ENCODE data around the gene CDK6.

CDK6 gene

DNA sequence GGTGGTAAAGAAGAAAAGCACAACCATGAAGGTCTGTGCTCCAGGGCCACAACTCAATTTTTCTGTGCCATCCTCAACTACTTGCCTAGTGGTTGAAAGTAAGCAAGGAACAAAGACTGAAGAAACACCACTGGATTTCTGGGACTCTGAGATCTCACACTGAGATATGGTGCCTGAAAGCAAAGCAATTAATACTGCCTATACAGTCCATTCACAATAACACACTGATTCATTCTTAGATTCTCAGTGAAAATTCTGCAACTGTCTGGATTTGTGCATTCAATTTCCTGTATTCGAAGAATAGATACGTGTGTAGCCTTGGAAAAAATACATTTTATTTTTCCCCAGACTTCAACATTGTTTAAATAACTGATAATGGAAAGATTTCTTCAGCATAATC, 129.8 kb downstream of the CDK6 start:
- no peak overlapping the region for H3K27ac ChIP-seq
- no peak overlapping the region for H3K4me3 ChIP-seq (ENCODE audit: low read depth, low read length)
- in situ Hi-C loops (cut with HindIII; ENCODE audit: low pct_ligation_motif_present, low sequenced_read_pairs), result no loop called here
- no peaks in the 10 kb centered on the region for H3K27me3 ChIP-seq (replicated peaks)
- TF ChIP-seq, protein P1, sequence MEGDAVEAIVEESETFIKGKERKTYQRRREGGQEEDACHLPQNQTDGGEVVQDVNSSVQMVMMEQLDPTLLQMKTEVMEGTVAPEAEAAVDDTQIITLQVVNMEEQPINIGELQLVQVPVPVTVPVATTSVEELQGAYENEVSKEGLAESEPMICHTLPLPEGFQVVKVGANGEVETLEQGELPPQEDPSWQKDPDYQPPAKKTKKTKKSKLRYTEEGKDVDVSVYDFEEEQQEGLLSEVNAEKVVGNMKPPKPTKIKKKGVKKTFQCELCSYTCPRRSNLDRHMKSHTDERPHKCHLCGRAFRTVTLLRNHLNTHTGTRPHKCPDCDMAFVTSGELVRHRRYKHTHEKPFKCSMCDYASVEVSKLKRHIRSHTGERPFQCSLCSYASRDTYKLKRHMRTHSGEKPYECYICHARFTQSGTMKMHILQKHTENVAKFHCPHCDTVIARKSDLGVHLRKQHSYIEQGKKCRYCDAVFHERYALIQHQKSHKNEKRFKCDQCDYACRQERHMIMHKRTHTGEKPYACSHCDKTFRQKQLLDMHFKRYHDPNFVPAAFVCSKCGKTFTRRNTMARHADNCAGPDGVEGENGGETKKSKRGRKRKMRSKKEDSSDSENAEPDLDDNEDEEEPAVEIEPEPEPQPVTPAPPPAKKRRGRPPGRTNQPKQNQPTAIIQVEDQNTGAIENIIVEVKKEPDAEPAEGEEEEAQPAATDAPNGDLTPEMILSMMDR (IDR thresholded peaks at IDR 0.05; ENCODE audit: low read depth, low read length, missing control alignments), result no peak
- DNase-seq, result no peak
- H3K36me3 ChIP-seq (replicated peaks), result peaks cover 9% of the 10 kb centered on the region

DNA sequence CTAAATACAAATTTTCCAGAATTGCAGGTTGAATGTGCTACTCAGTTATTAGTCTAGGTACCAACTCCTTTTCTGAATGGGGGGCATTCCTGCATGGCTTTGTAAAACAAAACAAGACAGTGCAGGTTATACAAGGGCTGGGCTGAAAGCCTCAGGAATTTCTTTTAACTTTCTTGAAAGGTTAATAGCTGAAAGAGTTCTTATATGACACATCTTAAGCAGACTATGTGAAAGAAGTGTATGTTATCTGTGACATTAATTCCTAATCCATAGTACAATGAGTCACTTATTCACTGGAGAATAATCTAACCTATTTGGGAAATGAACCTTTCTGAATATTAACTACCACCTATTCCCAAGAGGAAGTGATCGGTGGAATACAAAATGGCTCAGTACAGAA, 130.5 kb downstream of the CDK6 start:
- DNase-seq, result no peak
- H3K36me3 ChIP-seq (replicated peaks), result peaks cover 9% of the 10 kb centered on the region
- TF ChIP-seq, protein P1 (IDR thresholded peaks at IDR 0.05; ENCODE audit: low read depth, low read length, missing control alignments), result no peak
- in situ Hi-C loops (cut with HindIII; ENCODE audit: low pct_ligation_motif_present, low sequenced_read_pairs), result no loop called here
- no peak overlapping the region for H3K4me3 ChIP-seq (ENCODE audit: low read depth, low read length)
- no peak overlapping the region for H3K27ac ChIP-seq
- H3K27me3 ChIP-seq (replicated peaks), result no peaks in the 10 kb centered on the region

DNA sequence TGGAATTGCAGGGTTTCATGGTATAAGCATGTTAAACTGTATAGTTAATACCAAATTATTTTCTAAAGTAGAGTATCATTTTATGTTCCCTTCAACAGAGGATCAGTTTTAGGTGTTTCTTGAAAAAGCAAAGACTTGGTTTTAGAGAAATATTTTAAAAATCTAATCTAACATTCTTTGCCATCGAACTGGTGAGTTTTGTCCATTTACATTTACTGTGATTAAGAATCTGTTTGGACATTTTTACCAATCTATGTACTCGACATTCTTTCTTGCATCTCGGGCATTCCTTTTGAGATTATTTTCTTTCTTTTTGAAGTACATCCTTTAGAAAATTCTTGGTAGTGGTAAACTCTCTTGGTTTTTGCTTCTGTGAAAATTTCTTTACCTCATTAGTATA, 131.5 kb downstream of the CDK6 start:
- TF ChIP-seq, protein P1 (IDR thresholded peaks at IDR 0.05; ENCODE audit: low read depth, low read length, missing control alignments), result no peak
- H3K4me3 ChIP-seq (ENCODE audit: low read depth, low read length), result no peak overlapping the region
- in situ Hi-C loops (cut with HindIII; ENCODE audit: low pct_ligation_motif_present, low sequenced_read_pairs), result no loop called here

DNA sequence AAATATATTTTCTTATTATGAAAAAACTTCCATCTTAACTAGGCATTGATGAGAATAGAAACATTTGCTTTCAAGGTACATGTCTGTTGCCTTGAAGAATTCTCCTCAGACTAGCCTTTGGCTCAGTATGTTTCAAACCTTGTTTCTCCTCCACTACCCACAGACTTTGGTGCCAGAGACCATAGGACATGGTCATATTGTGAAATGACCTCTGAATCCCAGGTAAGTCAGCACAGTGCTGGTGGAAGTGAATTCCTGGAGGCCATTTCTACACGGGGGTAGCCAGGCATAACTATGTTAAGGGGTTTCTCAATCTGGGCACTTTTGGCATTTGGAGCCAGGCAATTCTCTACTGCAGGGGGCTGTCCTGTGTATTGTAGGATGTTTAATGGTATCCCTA, 133.8 kb downstream of the CDK6 start:
- in situ Hi-C loops (cut with HindIII; ENCODE audit: low pct_ligation_motif_present, low sequenced_read_pairs), result no loop called here
- Histone ChIP-seq H3K36me3 (replicated peaks) (peaks cover 6% of the 10 kb centered on the region), H3K27me3 (replicated peaks) (no peaks in the 10 kb centered on the region), H3K27ac (no peak overlapping the region), H3K4me3 (ENCODE audit: low read depth, low read length) (no peak overlapping the region)
- TF ChIP-seq, protein P1 (IDR thresholded peaks at IDR 0.05; ENCODE audit: low read depth, low read length, missing control alignments), result no peak
- DNase-seq, result no peak

More for the DNA sequence above, 131.5 kb downstream of the CDK6 start:
- H3K27me3 ChIP-seq (replicated peaks), result no peaks in the 10 kb centered on the region
- DNase-seq, result no peak
- no peak overlapping the region for H3K27ac ChIP-seq
- H3K36me3 ChIP-seq (replicated peaks), result peaks cover 6% of the 10 kb centered on the region

DNA sequence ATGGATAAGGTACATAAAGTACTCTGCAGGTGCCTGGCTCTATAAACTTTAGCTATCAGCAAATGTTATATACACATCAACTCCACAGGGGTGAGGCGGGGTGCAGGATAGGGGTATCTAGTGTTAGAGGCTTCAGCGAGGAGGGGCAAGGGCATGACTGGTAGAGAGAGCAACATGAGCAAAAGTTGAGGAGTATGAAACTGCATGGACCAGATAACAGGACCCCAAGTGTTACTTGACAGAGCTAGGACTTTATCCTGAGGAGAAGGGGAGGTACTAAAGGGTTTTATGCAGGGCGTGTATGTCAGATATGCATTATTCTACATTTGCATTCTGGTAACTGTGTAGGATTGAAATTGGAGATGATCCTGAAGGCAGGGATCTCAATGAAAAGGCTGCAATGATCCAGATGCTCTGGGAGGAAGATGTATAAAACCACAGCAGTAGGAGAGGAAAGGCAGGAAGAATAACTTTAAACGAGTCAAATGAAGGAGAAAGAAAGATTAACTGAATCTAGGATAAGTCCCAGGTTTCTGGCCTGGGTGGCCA, 136.3 kb downstream of the CDK6 start:
- Histone ChIP-seq H3K36me3 (replicated peaks) (no peaks in the 10 kb centered on the region), H3K27me3 (replicated peaks) (no peaks in the 10 kb centered on the region), H3K4me3 (ENCODE audit: low read depth, low read length) (no peak overlapping the region), H3K27ac (peak overlapping the region; percentile 87)
- DNase-seq, result no peak
- TF ChIP-seq, protein P1 (IDR thresholded peaks at IDR 0.05; ENCODE audit: low read depth, low read length, missing control alignments), result no peak
- in situ Hi-C loops (cut with HindIII; ENCODE audit: low pct_ligation_motif_present, low sequenced_read_pairs), result no loop called here

DNA sequence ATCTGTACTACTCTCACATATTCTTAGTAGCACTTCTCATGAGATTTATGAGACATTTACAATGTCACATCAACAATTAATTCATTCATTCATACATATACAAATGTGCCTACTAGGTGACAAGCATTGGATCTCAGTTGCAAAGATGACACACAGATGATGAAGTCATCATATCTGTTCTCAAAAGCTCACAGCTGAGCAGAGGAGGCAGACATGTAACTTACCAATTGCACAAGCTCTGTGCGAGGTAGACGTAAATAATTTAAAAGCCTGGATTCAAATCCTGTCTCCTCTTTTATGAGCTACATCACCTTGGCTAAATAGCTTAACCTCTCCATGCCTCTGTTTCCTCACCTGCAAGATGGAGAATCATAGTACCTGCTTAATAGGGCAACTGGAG, 136.8 kb downstream of the CDK6 start:
- Histone ChIP-seq H3K27me3 (replicated peaks) (no peaks in the 10 kb centered on the region), H3K27ac (peak overlapping the region; percentile 87), H3K36me3 (replicated peaks) (no peaks in the 10 kb centered on the region), H3K4me3 (ENCODE audit: low read depth, low read length) (no peak overlapping the region)
- TF ChIP-seq, protein P1 (IDR thresholded peaks at IDR 0.05; ENCODE audit: low read depth, low read length, missing control alignments), result no peak
- in situ Hi-C loops (cut with HindIII; ENCODE audit: low pct_ligation_motif_present, low sequenced_read_pairs), result no loop called here
- no peak for DNase-seq
